Activated CD8-positive, alpha-beta memory T cell treated with anti-CD3 and anti-CD28 coated beads for 24 hours (primary cell): ENCODE measurements around the gene CDC14A.
"Not testable (repeated sequence)": the region's sequence is repeated elsewhere in the genome, so short reads cannot be mapped to it uniquely, and the experiment has no call there.

Experiments used
- DNase-seq: peaks from one replicate; pipeline ENCODE4 v3.0.0-alpha.2; 2020

Gene CDC14A

GRCh38 chr1:100364697-100365096 is 12.4 kb downstream of the CDC14A start:
- no peak for DNase-seq

- DNase-seq, result no peak
Observed at GRCh38 chr1:100366209-100366525, 13.9 kb downstream of the CDC14A start.

- DNase-seq, result not testable (repeated sequence)
Observed at GRCh38 chr1:100369339-100369738, 17.0 kb downstream of the CDC14A start.

GRCh38 chr1:100373953-100374352 is 21.6 kb downstream of the CDC14A start:
- DNase-seq, result not testable (repeated sequence)

GRCh38 chr1:100376890-100377289 is 24.6 kb downstream of the CDC14A start:
- DNase-seq, result not testable (repeated sequence)

GRCh38 chr1:100377590-100378361 is 25.5 kb downstream of the CDC14A start:
- DNase-seq, result no peak

- DNase-seq, result no peak
Observed at GRCh38 chr1:100378956-100379355, 26.6 kb downstream of the CDC14A start.

- no peak for DNase-seq
Observed at GRCh38 chr1:100380635-100381034, 28.3 kb downstream of the CDC14A start.

- DNase-seq, result no peak
Observed at GRCh38 chr1:100382657-100383056, 30.4 kb downstream of the CDC14A start.

- no peak for DNase-seq
Observed at GRCh38 chr1:100383743-100384405, 31.6 kb downstream of the CDC14A start.

GRCh38 chr1:100387209-100387608 is 34.9 kb downstream of the CDC14A start:
- DNase-seq, result no peak

GRCh38 chr1:100387657-100388350 is 35.5 kb downstream of the CDC14A start:
- DNase-seq, result no peak

- DNase-seq, result no peak
Observed at GRCh38 chr1:100390531-100390930, 38.2 kb downstream of the CDC14A start.

GRCh38 chr1:100391675-100392074 is 39.4 kb downstream of the CDC14A start:
- DNase-seq, result no peak

GRCh38 chr1:100392756-100393155 is 40.5 kb downstream of the CDC14A start:
- DNase-seq, result no peak

- DNase-seq, result no peak
Observed at GRCh38 chr1:100394285-100394684, 42.0 kb downstream of the CDC14A start.

GRCh38 chr1:100395913-100396312 is 43.6 kb downstream of the CDC14A start:
- no peak for DNase-seq

GRCh38 chr1:100396651-100397050 is 44.3 kb downstream of the CDC14A start:
- no peak for DNase-seq

GRCh38 chr1:100397681-100398080 is 45.4 kb downstream of the CDC14A start:
- DNase-seq, result no peak

GRCh38 chr1:100398648-100399047 is 46.3 kb downstream of the CDC14A start:
- no peak for DNase-seq

- DNase-seq, result no peak
Observed at GRCh38 chr1:100400404-100400803, 48.1 kb downstream of the CDC14A start.

- no peak for DNase-seq
Observed at GRCh38 chr1:100404821-100405220, 52.5 kb downstream of the CDC14A start.

- DNase-seq, result not testable (repeated sequence)
Observed at GRCh38 chr1:100405902-100406301, 53.6 kb downstream of the CDC14A start.

- not testable (repeated sequence) for DNase-seq
Observed at GRCh38 chr1:100407390-100407789, 55.1 kb downstream of the CDC14A start.
